ENCODE measurements around the gene IFT57. TPM values are rescaled to one million over a fixed set of nuclear protein-coding genes. Genes with fewer than 3 reads are reported as not detected.

IFT57 gene
- total RNA-seq, 1 donor from 2014 or later, result 43.1 TPM

DNA sequence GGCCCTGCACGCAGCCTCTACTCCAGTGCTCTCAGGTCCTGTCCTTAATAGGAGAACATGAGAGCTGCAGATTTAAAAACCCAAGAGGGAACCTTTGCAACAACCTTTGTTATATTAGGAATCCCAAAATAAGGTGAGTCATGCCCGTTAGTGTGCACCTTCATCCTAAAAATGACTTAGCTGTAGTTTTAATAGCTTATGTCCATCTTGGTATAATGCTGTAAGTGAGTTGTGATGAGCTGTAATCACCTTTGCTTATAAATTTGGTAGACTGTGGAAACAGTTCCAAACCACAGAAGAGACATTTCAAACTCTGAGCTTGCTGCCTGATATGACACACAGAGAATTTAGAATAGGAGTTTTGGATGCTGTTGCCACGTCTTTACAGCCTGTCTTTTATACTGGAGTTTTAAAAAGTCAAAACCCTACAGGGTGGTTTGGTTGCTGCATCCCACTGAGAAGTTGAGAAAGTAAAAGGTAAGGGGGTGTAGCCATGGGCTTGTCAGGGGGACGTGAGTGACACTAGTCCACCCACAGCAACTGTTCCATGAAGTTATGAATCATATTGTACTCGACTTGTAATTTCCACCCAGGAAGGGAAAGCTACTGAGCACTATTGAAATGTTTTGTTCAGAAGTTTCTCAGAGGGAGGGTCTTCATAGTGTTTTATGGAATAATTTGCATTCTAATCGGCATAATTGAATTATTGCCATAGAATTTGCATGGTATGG, 104.0 kb downstream of the IFT57 start:
- Mint-ChIP-seq H3K9me3 (no peaks in the 10 kb centered on the region), H3K4me1 (peaks cover 21% of the 10 kb centered on the region), H3K27me3 (ENCODE audit: low read depth) (no peaks in the 10 kb centered on the region), H3K27ac (no peak overlapping the region), H3K4me3 (no peak overlapping the region), H3K36me3 (no peaks in the 10 kb centered on the region)
- no peak for DNase-seq (ENCODE audit: low spot score in 2 of 2, unreplicated experiment in 2 of 2)
- TF ChIP-seq, protein P1, sequence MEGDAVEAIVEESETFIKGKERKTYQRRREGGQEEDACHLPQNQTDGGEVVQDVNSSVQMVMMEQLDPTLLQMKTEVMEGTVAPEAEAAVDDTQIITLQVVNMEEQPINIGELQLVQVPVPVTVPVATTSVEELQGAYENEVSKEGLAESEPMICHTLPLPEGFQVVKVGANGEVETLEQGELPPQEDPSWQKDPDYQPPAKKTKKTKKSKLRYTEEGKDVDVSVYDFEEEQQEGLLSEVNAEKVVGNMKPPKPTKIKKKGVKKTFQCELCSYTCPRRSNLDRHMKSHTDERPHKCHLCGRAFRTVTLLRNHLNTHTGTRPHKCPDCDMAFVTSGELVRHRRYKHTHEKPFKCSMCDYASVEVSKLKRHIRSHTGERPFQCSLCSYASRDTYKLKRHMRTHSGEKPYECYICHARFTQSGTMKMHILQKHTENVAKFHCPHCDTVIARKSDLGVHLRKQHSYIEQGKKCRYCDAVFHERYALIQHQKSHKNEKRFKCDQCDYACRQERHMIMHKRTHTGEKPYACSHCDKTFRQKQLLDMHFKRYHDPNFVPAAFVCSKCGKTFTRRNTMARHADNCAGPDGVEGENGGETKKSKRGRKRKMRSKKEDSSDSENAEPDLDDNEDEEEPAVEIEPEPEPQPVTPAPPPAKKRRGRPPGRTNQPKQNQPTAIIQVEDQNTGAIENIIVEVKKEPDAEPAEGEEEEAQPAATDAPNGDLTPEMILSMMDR (IDR thresholded peaks at IDR 0.05; ENCODE audit: unreplicated experiment), result no peak

DNA sequence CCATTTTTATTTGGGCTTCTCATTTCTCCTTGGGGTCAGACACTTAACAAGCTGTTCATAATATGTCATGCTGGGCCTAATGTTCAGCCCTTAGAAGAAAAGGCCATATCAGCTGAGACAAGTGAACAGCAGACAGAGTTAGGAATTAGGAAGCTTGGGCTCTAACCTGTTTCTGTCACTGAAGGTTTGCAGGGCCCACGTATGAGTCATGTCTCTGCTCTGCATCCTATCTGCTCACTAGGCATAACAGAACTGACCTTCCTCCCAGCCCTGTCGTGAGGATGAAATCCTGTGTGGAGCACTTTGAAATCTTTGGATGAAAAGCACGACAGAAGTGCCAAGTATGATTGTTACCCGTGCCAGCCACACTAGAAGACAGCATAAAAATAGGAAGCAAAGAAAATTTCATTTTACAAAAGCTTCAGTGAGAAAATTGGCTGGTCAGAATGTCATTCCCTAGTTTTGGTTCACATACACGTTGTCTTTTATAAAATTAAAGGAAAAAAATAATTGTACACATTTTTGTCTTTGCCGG, 104.9 kb downstream of the IFT57 start:
- TF ChIP-seq, protein P1 (IDR thresholded peaks at IDR 0.05; ENCODE audit: unreplicated experiment), result no peak
- Mint-ChIP-seq H3K4me3 (no peak overlapping the region), H3K9me3 (no peaks in the 10 kb centered on the region)

DNA sequence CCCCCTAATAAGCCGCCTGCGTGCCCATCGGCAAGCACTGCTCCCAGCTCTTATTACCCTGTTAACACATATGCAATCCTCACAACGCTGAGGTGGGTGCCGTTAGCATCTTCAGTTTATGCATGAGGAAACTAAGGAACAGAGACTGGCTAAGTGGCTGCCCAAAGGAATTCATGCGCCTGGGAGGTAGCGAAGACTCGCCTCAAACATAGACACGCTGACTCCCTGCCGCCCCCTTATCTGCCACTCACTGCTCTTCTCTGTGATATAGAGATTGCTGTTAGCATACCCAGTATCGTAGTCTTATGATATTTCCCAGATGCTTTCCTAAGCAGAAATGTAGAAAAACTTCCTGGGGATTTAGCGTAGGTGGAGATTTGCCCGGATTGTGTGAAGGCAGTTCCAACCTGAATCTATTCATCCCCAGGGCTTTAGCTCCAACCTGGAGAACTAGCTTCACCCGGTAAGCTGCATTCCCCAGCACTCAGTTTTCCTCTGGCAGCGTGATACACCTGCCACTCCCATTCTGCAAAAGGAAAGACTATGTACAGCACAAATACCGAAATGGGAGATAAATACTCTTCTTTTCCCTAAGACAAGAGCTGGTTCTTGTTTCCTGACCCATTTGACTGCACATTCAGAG, 107.7 kb downstream of the IFT57 start:
- Mint-ChIP-seq H3K4me1 (peaks cover 27% of the 10 kb centered on the region), H3K27me3 (ENCODE audit: low read depth) (no peaks in the 10 kb centered on the region), H3K9me3 (no peaks in the 10 kb centered on the region), H3K4me3 (no peak overlapping the region), H3K27ac (peak overlapping the region; percentile 22), H3K36me3 (no peaks in the 10 kb centered on the region)
- TF ChIP-seq, protein P1 (IDR thresholded peaks at IDR 0.05; ENCODE audit: unreplicated experiment), result no peak
- no peak for DNase-seq (ENCODE audit: low spot score in 2 of 2, unreplicated experiment in 2 of 2)

More for the DNA sequence above, 104.9 kb downstream of the IFT57 start:
- Mint-ChIP-seq H3K27me3 (ENCODE audit: low read depth) (no peaks in the 10 kb centered on the region), H3K36me3 (no peaks in the 10 kb centered on the region), H3K4me1 (peaks cover 27% of the 10 kb centered on the region), H3K27ac (no peak overlapping the region)
- DNase-seq (ENCODE audit: low spot score in 2 of 2, unreplicated experiment in 2 of 2), result no peak

DNA sequence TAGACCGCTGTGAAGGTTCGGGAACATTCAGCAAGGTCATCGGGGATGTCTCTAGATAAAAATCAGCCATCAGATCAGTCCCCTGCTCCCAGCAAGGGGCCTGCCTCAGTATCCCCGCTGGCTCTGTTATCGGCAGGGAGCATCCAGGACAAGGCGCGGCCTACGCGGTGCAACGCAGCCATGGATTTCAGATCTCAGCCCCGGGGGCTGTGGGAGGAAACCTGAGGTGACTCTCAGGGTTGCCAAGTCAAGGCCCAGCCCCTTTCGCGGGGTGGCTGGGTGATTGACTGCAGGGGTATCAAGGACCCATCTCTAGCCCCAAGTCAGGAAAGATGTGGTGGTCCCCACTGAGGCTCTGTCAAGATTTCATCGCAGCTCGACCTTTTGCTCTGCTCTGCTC, 108.2 kb downstream of the IFT57 start:
- Mint-ChIP-seq H3K27me3 (ENCODE audit: low read depth) (no peaks in the 10 kb centered on the region), H3K4me1 (peaks cover 27% of the 10 kb centered on the region), H3K9me3 (no peaks in the 10 kb centered on the region), H3K27ac (no peak overlapping the region), H3K36me3 (no peaks in the 10 kb centered on the region), H3K4me3 (no peak overlapping the region)
- no peak for DNase-seq (ENCODE audit: low spot score in 2 of 2, unreplicated experiment in 2 of 2)
- TF ChIP-seq, protein P1 (IDR thresholded peaks at IDR 0.05; ENCODE audit: unreplicated experiment), result no peak

DNA sequence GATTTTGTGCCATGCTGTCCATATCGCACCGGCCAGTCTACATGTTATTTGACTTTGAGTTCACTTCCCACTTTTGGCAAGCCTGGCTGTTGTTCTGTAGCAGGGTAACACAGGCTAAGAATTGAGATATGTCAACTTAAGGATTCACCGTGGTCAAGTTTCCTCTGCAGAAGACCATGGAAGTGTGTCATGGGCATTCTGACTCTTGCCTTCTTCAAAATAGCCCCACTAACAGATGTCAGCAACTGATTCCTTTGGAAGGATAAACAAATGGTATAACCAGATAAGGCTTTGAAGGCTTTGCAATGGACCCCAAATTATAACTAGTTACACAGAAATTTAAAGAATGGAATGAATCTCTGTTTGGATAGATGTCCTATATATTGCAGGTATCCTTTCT, 111.3 kb downstream of the IFT57 start:
- H3K4me1 Mint-ChIP-seq, result peaks cover 29% of the 10 kb centered on the region
- no peak overlapping the region for H3K27ac Mint-ChIP-seq
- H3K4me3 Mint-ChIP-seq, result no peak overlapping the region
- no peaks in the 10 kb centered on the region for H3K36me3 Mint-ChIP-seq
- no peak for DNase-seq (ENCODE audit: low spot score in 2 of 2, unreplicated experiment in 2 of 2)
- no peaks in the 10 kb centered on the region for H3K9me3 Mint-ChIP-seq
- TF ChIP-seq, protein P1 (IDR thresholded peaks at IDR 0.05; ENCODE audit: unreplicated experiment), result no peak
- H3K27me3 Mint-ChIP-seq (ENCODE audit: low read depth), result no peaks in the 10 kb centered on the region

Other genes with a start within 250 kb of the IFT57 start
- gene CD47, start 131.4 kb downstream of the IFT57 start, total RNA-seq, result 174 to 178 TPM (median 176 TPM) in 3 replicates
- not detected in 3 replicates for gene HHLA2, start 74.1 kb upstream of the IFT57 start, total RNA-seq